ENCODE measurements around the gene DGKZ.

Gene DGKZ

DNA sequence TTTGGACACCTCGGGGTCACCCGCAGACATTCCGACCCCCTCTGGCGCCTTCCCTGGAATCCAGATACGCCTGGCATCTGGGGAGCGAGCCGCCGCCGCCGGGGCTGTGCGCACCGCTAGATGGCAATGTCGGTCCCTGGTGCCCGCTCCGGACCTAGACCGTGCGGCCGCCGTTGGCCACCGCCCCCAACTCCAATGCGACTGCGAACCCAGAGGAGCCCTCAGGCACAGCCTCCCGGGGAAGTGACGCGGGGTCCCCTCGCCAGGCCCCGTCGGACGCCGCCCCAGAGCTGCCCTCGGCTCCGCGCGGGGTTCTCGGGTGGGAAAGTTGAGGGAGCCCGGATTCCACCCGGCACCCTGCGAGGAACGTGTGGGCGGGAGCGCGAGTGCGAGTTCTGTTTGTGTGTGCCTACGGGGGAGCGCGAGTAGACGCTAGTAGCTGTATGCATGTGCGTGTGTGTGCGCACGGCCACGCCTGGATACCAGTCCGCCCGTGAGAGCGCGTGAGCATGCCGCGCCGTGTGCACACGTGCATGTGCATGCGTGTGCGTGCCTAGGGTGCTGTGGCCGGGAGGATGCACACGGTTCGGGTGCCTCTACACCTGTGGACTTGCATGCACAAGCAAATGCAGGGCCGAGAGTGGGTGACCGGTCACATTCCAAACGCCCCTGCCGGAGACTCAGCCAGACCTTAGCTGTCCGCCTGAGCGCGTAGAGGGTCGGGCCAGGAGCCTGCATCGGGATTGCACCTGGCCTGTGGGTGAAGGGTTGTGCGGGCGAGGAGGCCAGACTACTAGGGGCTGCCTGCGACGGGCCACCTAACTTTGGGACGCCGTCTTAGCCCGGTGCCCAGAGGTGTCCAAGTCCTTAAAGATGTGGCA lies 42.4 kb downstream of the DGKZ start:
- TF ChIP-seq, protein P1, sequence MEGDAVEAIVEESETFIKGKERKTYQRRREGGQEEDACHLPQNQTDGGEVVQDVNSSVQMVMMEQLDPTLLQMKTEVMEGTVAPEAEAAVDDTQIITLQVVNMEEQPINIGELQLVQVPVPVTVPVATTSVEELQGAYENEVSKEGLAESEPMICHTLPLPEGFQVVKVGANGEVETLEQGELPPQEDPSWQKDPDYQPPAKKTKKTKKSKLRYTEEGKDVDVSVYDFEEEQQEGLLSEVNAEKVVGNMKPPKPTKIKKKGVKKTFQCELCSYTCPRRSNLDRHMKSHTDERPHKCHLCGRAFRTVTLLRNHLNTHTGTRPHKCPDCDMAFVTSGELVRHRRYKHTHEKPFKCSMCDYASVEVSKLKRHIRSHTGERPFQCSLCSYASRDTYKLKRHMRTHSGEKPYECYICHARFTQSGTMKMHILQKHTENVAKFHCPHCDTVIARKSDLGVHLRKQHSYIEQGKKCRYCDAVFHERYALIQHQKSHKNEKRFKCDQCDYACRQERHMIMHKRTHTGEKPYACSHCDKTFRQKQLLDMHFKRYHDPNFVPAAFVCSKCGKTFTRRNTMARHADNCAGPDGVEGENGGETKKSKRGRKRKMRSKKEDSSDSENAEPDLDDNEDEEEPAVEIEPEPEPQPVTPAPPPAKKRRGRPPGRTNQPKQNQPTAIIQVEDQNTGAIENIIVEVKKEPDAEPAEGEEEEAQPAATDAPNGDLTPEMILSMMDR (IDR thresholded peaks at IDR 0.05): peak; percentile 92

DNA sequence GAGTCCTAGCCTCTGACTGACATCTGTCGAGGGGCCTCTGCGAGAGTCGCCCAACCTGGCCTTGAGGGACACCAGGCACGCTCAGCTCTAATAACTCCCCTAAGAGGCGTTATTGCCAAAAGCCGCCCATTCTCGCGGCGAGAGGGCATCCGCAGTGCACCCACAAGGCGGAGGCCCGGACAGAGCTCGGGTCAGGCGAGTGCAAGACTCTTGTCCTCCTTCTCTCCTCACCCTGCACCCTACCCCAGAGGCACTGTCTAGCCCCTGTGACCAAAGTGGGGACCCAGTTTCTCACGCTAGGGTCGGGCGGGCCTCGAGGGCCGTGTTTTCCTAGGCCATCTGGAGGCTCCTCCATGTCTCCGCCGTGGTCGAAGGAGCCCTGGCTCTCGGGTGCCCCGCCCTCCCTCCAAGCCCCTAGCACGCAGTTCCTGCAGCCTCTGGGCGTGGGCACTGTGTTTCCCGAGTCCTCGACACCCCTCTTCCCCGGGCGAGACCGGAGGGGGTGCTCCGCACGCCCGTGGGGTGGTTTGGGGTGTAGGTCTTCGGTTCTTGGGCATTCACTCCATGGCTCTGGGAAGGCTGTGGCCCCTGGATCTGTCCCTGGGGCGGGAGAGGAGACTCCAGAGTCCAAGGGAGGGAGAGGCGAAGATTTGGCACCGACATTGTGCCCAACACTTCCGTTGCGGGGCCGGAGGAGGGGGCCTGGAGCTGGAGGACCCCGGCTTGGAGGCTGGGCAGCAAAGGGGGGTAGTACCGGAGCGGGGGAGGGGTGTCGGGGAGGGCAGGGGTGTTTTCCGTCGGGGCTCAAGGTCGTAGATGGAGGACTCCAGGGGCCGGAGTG lies 43.3 kb downstream of the DGKZ start:
- TF ChIP-seq, protein P1 (IDR thresholded peaks at IDR 0.05): no peak

DNA sequence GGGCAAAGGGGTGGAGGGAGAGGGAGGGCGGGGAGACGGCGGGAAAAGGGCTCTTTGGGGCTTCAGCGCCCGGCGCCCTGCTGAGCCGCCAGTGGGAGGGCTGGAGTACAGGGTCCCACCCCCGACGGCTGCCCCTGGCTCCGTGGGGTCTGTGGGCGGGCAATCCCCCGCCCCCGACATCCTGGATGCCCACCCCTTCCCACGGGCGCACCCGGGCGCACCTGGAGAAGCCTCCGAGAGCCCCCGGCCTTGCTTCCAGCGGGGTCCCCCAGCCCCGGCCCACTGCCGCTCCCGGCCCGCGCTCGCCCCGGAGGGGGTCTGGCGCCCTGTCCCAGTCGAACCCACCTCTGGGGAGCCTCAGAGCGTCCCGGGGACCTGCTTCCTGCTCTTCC lies 43.9 kb downstream of the DGKZ start:
- TF ChIP-seq, protein P1 (IDR thresholded peaks at IDR 0.05): no peak

DNA sequence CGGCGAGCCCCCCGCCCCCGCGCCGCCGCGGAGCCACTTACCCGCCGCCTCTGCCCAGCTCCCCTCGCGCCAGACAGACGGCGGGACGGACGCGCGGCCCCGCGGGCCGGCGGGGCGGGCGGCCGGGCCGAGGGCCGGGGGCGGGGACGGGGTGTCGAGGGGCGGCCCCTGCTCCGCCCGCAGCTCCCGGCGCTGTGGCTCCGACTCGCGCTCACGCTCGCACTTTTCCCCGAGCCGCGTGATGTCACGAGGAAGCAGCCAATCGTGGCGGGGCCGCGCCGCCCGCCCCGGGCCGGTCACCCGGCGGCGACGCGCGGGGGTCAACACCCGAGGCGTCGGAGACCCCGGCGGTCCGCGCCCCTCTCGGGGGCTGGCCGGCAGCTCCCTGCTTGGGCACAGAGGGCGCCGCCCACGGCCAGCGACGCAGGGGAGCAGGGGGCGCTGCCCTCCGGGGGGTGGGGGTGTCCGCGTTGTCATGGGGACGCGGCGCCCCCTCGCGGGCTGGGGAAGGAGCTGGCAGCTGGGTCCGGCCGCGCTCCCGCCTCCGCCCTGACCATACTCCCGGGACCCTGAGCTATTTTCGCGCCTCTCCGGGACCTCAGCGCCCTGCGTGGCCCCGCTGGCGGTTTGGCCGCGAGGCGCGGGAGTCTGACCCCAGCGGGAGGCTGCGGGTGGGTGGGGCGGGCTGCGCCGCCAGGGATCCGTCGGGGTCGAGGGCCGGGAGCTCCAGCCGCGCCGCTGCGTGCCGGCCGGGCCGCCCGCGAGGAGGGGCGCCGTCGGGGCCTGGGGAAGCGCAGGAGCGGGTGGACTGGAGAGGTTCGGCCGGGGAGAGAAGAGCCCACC lies 44.5 kb downstream of the DGKZ start, which contains the start of gene CHRM4:
TSS of gene CHRM4 (minus strand) at position 199 of the 843 bp plus-strand sequence. CDS start 5,219 bp downstream, outside the sequence.
- TF ChIP-seq, protein P1 (IDR thresholded peaks at IDR 0.05): peak; percentile 51

DNA sequence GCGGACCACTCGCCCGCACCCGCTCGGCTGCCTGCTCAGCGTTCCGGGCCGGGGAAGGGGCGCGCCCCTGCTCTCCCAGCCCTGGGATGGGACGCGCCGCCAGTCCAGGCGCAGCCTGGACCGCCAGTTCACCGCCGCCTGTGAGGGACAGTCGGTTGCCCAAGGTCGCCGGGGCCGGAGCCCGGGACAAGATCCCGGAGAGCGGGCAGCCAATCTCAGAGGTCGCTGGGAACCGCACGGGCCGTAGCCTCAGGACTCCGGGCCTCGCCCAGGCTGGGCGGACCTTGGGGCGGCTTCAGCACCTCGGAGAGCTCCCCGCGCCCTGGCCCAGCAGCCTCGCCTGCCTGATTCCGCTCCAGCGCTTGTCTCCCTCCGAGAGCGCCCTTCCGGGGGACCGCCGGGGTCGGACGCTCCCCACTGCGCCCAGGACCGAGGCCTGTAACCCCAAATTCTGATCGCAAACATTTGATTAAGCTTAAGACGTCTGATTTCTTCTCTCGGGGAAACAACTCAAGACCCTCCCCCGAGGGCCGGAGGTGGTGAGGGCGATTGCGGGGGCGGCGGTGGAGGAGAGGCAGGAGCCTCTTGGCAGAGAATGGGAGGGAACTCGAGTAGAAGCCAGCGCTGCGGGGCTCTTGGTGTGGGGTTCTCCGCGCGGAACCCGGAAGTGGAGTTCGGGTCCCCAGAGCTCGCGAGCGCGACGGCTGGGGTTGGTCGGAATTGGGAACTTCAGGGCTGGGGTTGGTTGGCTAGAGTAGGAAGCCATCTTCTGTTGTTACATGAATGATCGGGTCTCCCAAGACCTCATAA lies 45.4 kb downstream of the DGKZ start:
- TF ChIP-seq, protein P1 (IDR thresholded peaks at IDR 0.05): no peak

DNA sequence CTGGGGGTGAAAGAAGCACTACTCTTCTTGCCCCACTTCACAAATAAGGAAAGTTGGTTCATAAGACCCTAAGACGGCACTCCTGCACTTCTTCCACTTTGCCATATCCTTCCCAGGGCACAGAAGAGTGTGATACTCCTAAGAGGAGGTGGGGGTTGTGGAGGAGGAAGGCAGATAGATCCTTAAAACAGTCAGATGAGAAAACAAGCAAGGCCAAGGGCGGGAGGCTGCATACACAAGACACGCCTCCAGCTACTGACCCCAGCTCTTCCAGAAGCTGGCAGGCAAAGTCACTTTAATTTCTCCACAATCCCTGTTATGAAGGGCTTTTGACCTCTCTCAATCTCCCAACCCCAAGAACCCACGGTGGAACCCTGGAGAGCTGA lies 46.0 kb downstream of the DGKZ start:
- TF ChIP-seq, protein P1 (IDR thresholded peaks at IDR 0.05): no peak

Data from LNCAP (cell line).